ENCODE results near the gene CACNA1B.

The CACNA1B gene

GRCh38 chr9:138072161-138072842 is 194.7 kb downstream of the CACNA1B start:
- no peak for TF ChIP-seq CTCF (IDR thresholded peaks at IDR 0.05; ENCODE audit: borderline replicate concordance, insufficient read depth, low read depth, low read length)
- no peak overlapping the region for H3K4me3 ChIP-seq (ENCODE audit: low read depth, low read length)

- TF ChIP-seq CTCF (IDR thresholded peaks at IDR 0.05; ENCODE audit: borderline replicate concordance, insufficient read depth, low read depth, low read length): no peak
- no peak overlapping the region for H3K4me3 ChIP-seq (ENCODE audit: low read depth, low read length)
These were observed 195.3 kb downstream of the CACNA1B start for GRCh38 chr9:138072897-138073296.

GRCh38 chr9:138073408-138073807 is 195.8 kb downstream of the CACNA1B start:
- TF ChIP-seq CTCF (IDR thresholded peaks at IDR 0.05; ENCODE audit: borderline replicate concordance, insufficient read depth, low read depth, low read length): no peak
- H3K4me3 ChIP-seq (ENCODE audit: low read depth, low read length): no peak overlapping the region

GRCh38 chr9:138073808-138074207 is 196.2 kb downstream of the CACNA1B start:
- no peak for TF ChIP-seq CTCF (IDR thresholded peaks at IDR 0.05; ENCODE audit: borderline replicate concordance, insufficient read depth, low read depth, low read length)
- no peak overlapping the region for H3K4me3 ChIP-seq (ENCODE audit: low read depth, low read length)

- no peak overlapping the region for H3K4me3 ChIP-seq (ENCODE audit: low read depth, low read length)
- TF ChIP-seq CTCF (IDR thresholded peaks at IDR 0.05; ENCODE audit: borderline replicate concordance, insufficient read depth, low read depth, low read length): no peak
These were observed 196.9 kb downstream of the CACNA1B start for GRCh38 chr9:138074516-138074915.

- H3K4me3 ChIP-seq (ENCODE audit: low read depth, low read length): no peak overlapping the region
- TF ChIP-seq CTCF (IDR thresholded peaks at IDR 0.05; ENCODE audit: borderline replicate concordance, insufficient read depth, low read depth, low read length): no peak
These were observed 197.9 kb downstream of the CACNA1B start for GRCh38 chr9:138075496-138075895.

GRCh38 chr9:138075961-138076649 is 198.5 kb downstream of the CACNA1B start:
- no peak overlapping the region for H3K4me3 ChIP-seq (ENCODE audit: low read depth, low read length)
- no peak for TF ChIP-seq CTCF (IDR thresholded peaks at IDR 0.05; ENCODE audit: borderline replicate concordance, insufficient read depth, low read depth, low read length)
